Fibroblast of skin of abdomen (primary cell): ENCODE results near the gene INVS.

ENCODE experiments used
- DNase-seq: peaks from one replicate; pipeline ENCODE4 v3.0.0-alpha.2; 2013

INVS gene

DNA sequence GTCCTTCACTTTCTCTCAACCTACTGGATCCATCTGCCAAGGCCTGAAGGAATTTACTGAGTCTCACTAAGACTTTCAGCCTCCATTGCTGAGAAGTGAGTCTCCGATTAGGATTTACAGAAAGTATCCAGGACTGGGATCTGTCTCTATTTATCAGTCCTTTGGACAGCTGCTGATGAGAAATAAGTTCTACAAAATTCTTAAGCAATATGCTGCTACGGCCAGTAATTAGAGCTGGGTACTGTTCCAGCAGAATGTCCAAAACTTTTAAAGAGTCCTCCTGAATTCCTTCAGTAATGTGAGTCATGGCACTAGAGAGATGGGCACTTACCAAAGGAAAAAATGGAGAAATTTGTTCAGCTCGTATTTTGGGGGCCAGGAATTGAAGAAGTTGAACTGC is 247.8 kb downstream of the INVS start:
- DNase-seq: peak; percentile 27

DNA sequence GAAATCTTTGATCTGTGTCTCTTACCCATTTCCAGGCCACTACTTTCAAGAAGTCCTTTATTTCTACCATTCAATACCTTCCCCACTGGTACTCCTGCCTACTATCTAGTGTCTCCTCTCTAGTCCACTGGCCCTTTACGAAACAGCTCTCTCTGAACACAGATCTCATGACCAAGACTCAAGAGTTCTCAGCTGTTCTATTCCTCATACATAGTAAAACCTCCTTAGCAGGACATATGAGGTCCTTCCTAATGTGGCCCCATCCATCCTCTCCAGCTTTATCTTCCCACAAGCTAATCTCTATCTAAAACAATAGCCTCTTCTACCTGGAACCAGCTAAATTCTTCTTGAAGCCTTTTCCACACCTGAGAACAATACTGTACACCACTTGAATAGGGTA is 251.1 kb downstream of the INVS start:
- DNase-seq: no peak
